ENCODE data around the gene SRI.

GRCh38 chr7:88224601-88225275 is 4.9 kb upstream of the SRI start:
- TF ChIP-seq CTCF (IDR thresholded peaks at IDR 0.05), result no peak
- TF ChIP-seq POLR2A (IDR thresholded peaks at IDR 0.05), result no peak

All from thyroid gland (tissue), 4 donors.